H1 (cell line): Measurements from ENCODE around the gene RAB30.

Source experiments
- CEBPB ChIP-seq: IDR thresholded peaks from 2 replicates; pipeline ENCODE4 v1.6.1; 2012; ENCODE audit warnings: low read depth, low read length
- CREB1 ChIP-seq: IDR thresholded peaks from 2 replicates; pipeline ENCODE4 v1.6.1; 2012; ENCODE audit warnings: inconsistent platforms
- EGR1 ChIP-seq: IDR thresholded peaks from 2 replicates; pipeline ENCODE4 v1.6.1; 2011; ENCODE audit warnings: low read depth, low read length, borderline replicate concordance
- HDAC6 ChIP-seq: IDR thresholded peaks from one replicate; pipeline ENCODE4 v1.7.1; 2012; ENCODE audit warnings: low read depth, mild to moderate bottlenecking, inconsistent platforms, low read length, moderate library complexity
- NRF1 ChIP-seq: IDR thresholded peaks from 2 replicates; pipeline ENCODE4 v1.6.1; 2011; ENCODE audit warnings: mild to moderate bottlenecking, low read depth, low read length, improper control_type of control experiment
- PHF8 ChIP-seq: fragments of 200-600 bp; sonication (generic); conservative IDR thresholded peaks from 2 replicates; pipeline ENCODE4 v1.7.1; 2012; ENCODE audit warnings: low read depth, mild to moderate bottlenecking, inconsistent platforms, low read length, moderate library complexity
- POLR2A ChIP-seq, 2 experiments: IDR thresholded peaks; 1 replicate in 1 of 2; 2 replicates in 1 of 2; pipeline ENCODE4 v1.6.1; 2011; ENCODE audit warnings: low read depth in 2 of 2, low read length in 2 of 2, mild to moderate bottlenecking in 2 of 2; ENCODE audit errors: control extremely low read depth in 1 of 2
- POLR2AphosphoS5 ChIP-seq: IDR thresholded peaks from 2 replicates; pipeline ENCODE4 v1.6.1; 2011; ENCODE audit warnings: low read depth, low read length
- TF ChIP-seq, protein P1 (sequence below), 3 experiments: IDR thresholded peaks; 1 replicate in 2 of 3; 2 replicates in 1 of 3; pipeline versions ENCODE4 v1.5.1 to v1.6.1; 2011; ENCODE audit warnings: low read length in 3 of 3, mild to moderate bottlenecking in 3 of 3, inconsistent platforms in 2 of 3, low read depth in 1 of 3, moderate library complexity in 1 of 3; ENCODE audit not compliant: insufficient read depth in 1 of 3; ENCODE audit errors: control extremely low read depth in 1 of 3

DNA sequence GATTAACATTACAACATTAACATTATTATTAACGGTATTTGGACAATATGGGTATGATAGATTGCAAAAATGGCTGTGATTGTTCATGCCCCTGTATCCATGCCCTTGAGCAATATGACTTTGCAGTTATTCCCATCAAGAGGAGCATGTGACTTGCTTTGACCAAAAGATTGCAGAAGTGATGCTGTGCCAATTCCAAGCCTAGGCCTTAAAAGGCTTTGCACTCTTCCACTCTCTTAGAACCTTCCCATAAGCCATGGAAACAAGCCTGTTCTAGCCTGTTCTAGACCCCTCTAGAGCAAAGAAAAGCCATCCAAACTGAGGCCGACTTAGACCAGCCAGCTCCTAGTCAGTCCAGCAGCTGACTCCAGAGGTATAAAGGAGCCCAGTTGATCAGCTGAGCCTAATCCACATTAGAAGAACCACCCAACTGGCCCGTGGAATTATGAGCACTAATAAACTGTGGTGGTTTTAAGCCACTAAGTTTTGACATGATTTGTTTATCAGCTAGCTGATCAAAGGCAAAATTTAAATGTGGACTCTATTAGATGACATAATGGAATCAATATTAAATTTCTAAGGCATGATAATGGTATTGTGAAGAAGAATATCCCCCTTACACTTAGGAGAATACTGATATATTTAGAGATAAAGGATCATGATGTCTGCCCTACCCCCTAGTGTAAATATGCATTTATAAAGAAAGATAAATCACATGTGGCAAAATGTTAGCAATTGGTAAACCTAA, 28.6 kb downstream of the RAB30 start:
- TF ChIP-seq POLR2A (IDR thresholded peaks at IDR 0.05; ENCODE audit: control extremely low read depth in 1 of 2, low read depth in 2 of 2, low read length in 2 of 2) (no peak), PHF8 (no peak), EGR1 (no peak), CREB1 (no peak), HDAC6 (no peak), POLR2AphosphoS5 (no peak), NRF1 (no peak), CEBPB (no peak)
- TF ChIP-seq, protein P1, sequence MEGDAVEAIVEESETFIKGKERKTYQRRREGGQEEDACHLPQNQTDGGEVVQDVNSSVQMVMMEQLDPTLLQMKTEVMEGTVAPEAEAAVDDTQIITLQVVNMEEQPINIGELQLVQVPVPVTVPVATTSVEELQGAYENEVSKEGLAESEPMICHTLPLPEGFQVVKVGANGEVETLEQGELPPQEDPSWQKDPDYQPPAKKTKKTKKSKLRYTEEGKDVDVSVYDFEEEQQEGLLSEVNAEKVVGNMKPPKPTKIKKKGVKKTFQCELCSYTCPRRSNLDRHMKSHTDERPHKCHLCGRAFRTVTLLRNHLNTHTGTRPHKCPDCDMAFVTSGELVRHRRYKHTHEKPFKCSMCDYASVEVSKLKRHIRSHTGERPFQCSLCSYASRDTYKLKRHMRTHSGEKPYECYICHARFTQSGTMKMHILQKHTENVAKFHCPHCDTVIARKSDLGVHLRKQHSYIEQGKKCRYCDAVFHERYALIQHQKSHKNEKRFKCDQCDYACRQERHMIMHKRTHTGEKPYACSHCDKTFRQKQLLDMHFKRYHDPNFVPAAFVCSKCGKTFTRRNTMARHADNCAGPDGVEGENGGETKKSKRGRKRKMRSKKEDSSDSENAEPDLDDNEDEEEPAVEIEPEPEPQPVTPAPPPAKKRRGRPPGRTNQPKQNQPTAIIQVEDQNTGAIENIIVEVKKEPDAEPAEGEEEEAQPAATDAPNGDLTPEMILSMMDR (IDR thresholded peaks at IDR 0.05; ENCODE audit: control extremely low read depth in 1 of 3, insufficient read depth in 1 of 3, low read depth in 1 of 3, low read length in 3 of 3): no peak
